Trophoblast cell (in vitro differentiated cells and primary cell): Measurements from ENCODE around the gene LONP1.

Experiments
- DNase-seq, 2 donors: peaks; one replicate each; pipeline ENCODE4 v3.0.0-alpha.2; 2016
- H2AFZ ChIP-seq: 2 replicates; pipeline ENCODE4 v1.6.1; 2013; ENCODE audit warnings: low read length, moderate library complexity, mild to moderate bottlenecking; ENCODE audit not compliant: insufficient read depth, poor library complexity
- H2AK5ac ChIP-seq: 2 replicates; pipeline ENCODE4 v1.6.1; 2013; ENCODE audit warnings: mild to moderate bottlenecking, low read length
- H2BK120ac ChIP-seq: 2 replicates; pipeline ENCODE4 v1.6.1; 2013; ENCODE audit warnings: low read length, mild to moderate bottlenecking, moderate library complexity; ENCODE audit not compliant: insufficient read depth, poor library complexity
- H2BK12ac ChIP-seq: 2 replicates; pipeline ENCODE4 v1.6.1; 2013; ENCODE audit warnings: mild to moderate bottlenecking, low read length, moderate library complexity
- H2BK5ac ChIP-seq: 2 replicates; pipeline ENCODE4 v1.6.1; 2013; ENCODE audit warnings: low read length, low read depth, moderate library complexity, mild to moderate bottlenecking; ENCODE audit not compliant: poor library complexity
- H3K14ac ChIP-seq: 2 replicates; pipeline ENCODE4 v1.6.1; 2013; ENCODE audit warnings: mild to moderate bottlenecking, low read length
- H3K18ac ChIP-seq: 2 replicates; pipeline ENCODE4 v1.6.1; 2013; ENCODE audit warnings: mild to moderate bottlenecking, low read length
- H3K23ac ChIP-seq: 2 replicates; pipeline ENCODE4 v1.6.1; 2013; ENCODE audit warnings: low read length
- H3K27ac ChIP-seq: 2 replicates; pipeline ENCODE4 v1.5.1; 2013; ENCODE audit warnings: low read depth, mild to moderate bottlenecking, inconsistent platforms, low read length, moderate library complexity
- H3K27me3 ChIP-seq: 2 replicates; pipeline ENCODE4 v1.6.1; 2013; ENCODE audit warnings: inconsistent platforms, mild to moderate bottlenecking, low read length, moderate library complexity; ENCODE audit not compliant: insufficient read depth
- H3K36me3 ChIP-seq, 2 experiments: 1 replicate in 1 of 2; 2 replicates in 1 of 2; pipeline ENCODE4 v1.6.1; 2013; ENCODE audit warnings: low read length in 2 of 2, mild to moderate bottlenecking in 2 of 2, moderate library complexity in 1 of 2; ENCODE audit not compliant: insufficient read depth in 2 of 2, control insufficient read depth in 1 of 2
- H3K4ac ChIP-seq: 2 replicates; pipeline ENCODE4 v1.6.1; 2013; ENCODE audit warnings: low read depth, mild to moderate bottlenecking, low read length, moderate library complexity
- H3K4me1 ChIP-seq, 2 experiments: 1 replicate in 1 of 2; 2 replicates in 1 of 2; pipeline ENCODE4 v1.6.1; 2013; ENCODE audit warnings: low read length in 2 of 2, mild to moderate bottlenecking in 2 of 2, moderate library complexity in 1 of 2; ENCODE audit not compliant: insufficient read depth in 2 of 2, control insufficient read depth in 1 of 2
- H3K4me2 ChIP-seq: 2 replicates; pipeline ENCODE4 v1.6.1; 2013; ENCODE audit warnings: inconsistent platforms, mild to moderate bottlenecking, low read length, moderate library complexity
- H3K4me3 ChIP-seq: 2 replicates; pipeline ENCODE4 v1.5.1; 2013; ENCODE audit warnings: mild to moderate bottlenecking, low read depth, low read length, inconsistent platforms
- H3K79me1 ChIP-seq: one replicate; pipeline ENCODE4 v1.6.1; 2013; ENCODE audit warnings: low read length
- H3K79me2 ChIP-seq: 2 replicates; pipeline ENCODE4 v1.6.1; 2013; ENCODE audit warnings: low read length, mild to moderate bottlenecking; ENCODE audit not compliant: control insufficient read depth, insufficient read depth, poor library complexity
- H3K9ac ChIP-seq: 2 replicates; pipeline ENCODE4 v1.6.1; 2013; ENCODE audit warnings: mild to moderate bottlenecking, low read length
- H3K9me3 ChIP-seq: 2 replicates; pipeline ENCODE4 v1.6.1; 2013; ENCODE audit warnings: low read depth, mild to moderate bottlenecking, control low read depth, inconsistent platforms, low read length; ENCODE audit not compliant: insufficient read depth
- H4K12ac ChIP-seq: 2 replicates; pipeline ENCODE4 v1.6.1; 2013; ENCODE audit warnings: low read depth, mild to moderate bottlenecking, low read length, moderate library complexity
- H4K8ac ChIP-seq: 2 replicates; pipeline ENCODE4 v1.6.1; 2013; ENCODE audit warnings: low read depth, mild to moderate bottlenecking, low read length, moderate library complexity
- H4K91ac ChIP-seq: one replicate; pipeline ENCODE4 v1.6.1; 2013; ENCODE audit warnings: low read depth, mild to moderate bottlenecking, low read length, moderate library complexity
- WGBS: extraction: QIAGEN DNeasy Blood & Tissue Kit; methylation state at CpG from one replicate; pipeline ENCODE4 v1.1.7; 2013; ENCODE audit warnings: missing lambda C conversion rate; ENCODE audit not compliant: insufficient read length, insufficient coverage; ENCODE audit errors: extremely low coverage; 5-methylcytosine and 5-hydroxymethylcytosine counted together

LONP1 gene

GRCh38 chr19:5697890-5698634 lies 21.9 kb downstream of the LONP1 start:
- no peak overlapping the region for H2BK5ac ChIP-seq
- H3K79me2 ChIP-seq: peaks cover 4% of the 10 kb centered on the region
- H3K4ac ChIP-seq: no peak overlapping the region
- H2AK5ac ChIP-seq: no peak overlapping the region
- no peak overlapping the region for H4K91ac ChIP-seq
- DNase-seq: no peak
- H3K27ac ChIP-seq: no peak overlapping the region
- no peaks in the 10 kb centered on the region for H3K27me3 ChIP-seq
- no peak overlapping the region for H3K4me3 ChIP-seq
- H3K23ac ChIP-seq: no peak overlapping the region
- H3K4me1 ChIP-seq: no peaks in the 10 kb centered on the region
- H3K9me3 ChIP-seq: peaks cover 7% of the 10 kb centered on the region
- H2BK12ac ChIP-seq: no peak overlapping the region
- H2AFZ ChIP-seq: no peak overlapping the region
- no peak overlapping the region for H4K8ac ChIP-seq
- H3K9ac ChIP-seq: no peak overlapping the region
- WGBS: no CpG with 5 or more reads among the region's 30 CpGs
- no peak overlapping the region for H3K4me2 ChIP-seq
- no peak overlapping the region for H2BK120ac ChIP-seq
- H3K18ac ChIP-seq: no peak overlapping the region
- peaks cover 69 to 77% of the 10 kb centered on the region in 2 experiments for H3K36me3 ChIP-seq
- H3K14ac ChIP-seq: no peak overlapping the region
- H3K79me1 ChIP-seq: no peaks in the 10 kb centered on the region
- H4K12ac ChIP-seq: no peak overlapping the region

GRCh38 chr19:5697022-5697889 lies 22.7 kb downstream of the LONP1 start:
- H3K14ac ChIP-seq: no peak overlapping the region
- H2BK12ac ChIP-seq: no peak overlapping the region
- H3K4me2 ChIP-seq: no peak overlapping the region
- no peak overlapping the region for H3K27ac ChIP-seq
- no peak overlapping the region for H3K4ac ChIP-seq
- peaks cover 11% of the 10 kb centered on the region for H3K79me2 ChIP-seq
- H3K23ac ChIP-seq: no peak overlapping the region
- no peak overlapping the region for H2AFZ ChIP-seq
- H3K9ac ChIP-seq: no peak overlapping the region
- no CpG with 5 or more reads among the region's 25 CpGs for WGBS
- H3K18ac ChIP-seq: no peak overlapping the region
- H3K36me3 ChIP-seq: peaks cover 76 to 84% of the 10 kb centered on the region in 2 experiments
- H3K79me1 ChIP-seq: no peaks in the 10 kb centered on the region
- no peak overlapping the region for H4K91ac ChIP-seq
- H2AK5ac ChIP-seq: no peak overlapping the region
- no peak overlapping the region for H3K4me3 ChIP-seq
- H4K8ac ChIP-seq: no peak overlapping the region
- no peak overlapping the region for H2BK5ac ChIP-seq
- no peaks in the 10 kb centered on the region for H3K4me1 ChIP-seq
- H2BK120ac ChIP-seq: no peak overlapping the region
- no peak overlapping the region for H4K12ac ChIP-seq
- DNase-seq: no peak
- H3K9me3 ChIP-seq: peaks cover 7% of the 10 kb centered on the region
- H3K27me3 ChIP-seq: no peaks in the 10 kb centered on the region

- Histone ChIP-seq H3K4ac (no peak overlapping the region), H2AFZ (no peak overlapping the region), H4K8ac (no peak overlapping the region), H3K4me2 (no peak overlapping the region), H3K27ac (no peak overlapping the region), H4K12ac (no peak overlapping the region), H3K4me3 (no peak overlapping the region), H3K14ac (no peak overlapping the region), H2BK12ac (no peak overlapping the region), H3K23ac (no peak overlapping the region), H3K9me3 (peaks cover 7% of the 10 kb centered on the region), H3K27me3 (no peaks in the 10 kb centered on the region), H3K79me1 (no peaks in the 10 kb centered on the region), H2BK120ac (no peak overlapping the region), H3K18ac (no peak overlapping the region), H3K36me3 (peaks cover 85 to 89% of the 10 kb centered on the region in 2 experiments), H3K79me2 (peaks cover 18% of the 10 kb centered on the region), H3K4me1 (peaks cover 4 to 7% of the 10 kb centered on the region in 2 experiments), H3K9ac (no peak overlapping the region), H2AK5ac (no peak overlapping the region), H2BK5ac (no peak overlapping the region), H4K91ac (no peak overlapping the region)
- DNase-seq: no peak
- WGBS: no CpG with 5 or more reads among the region's 42 CpGs
Observed at GRCh38 chr19:5696196-5697021, 23.5 kb downstream of the LONP1 start.

GRCh38 chr19:5695649-5696195 lies 24.2 kb downstream of the LONP1 start:
- no CpG with 5 or more reads among the region's 28 CpGs for WGBS
- Histone ChIP-seq H2BK5ac (no peak overlapping the region), H3K27ac (no peak overlapping the region), H3K14ac (no peak overlapping the region), H3K27me3 (no peaks in the 10 kb centered on the region), H2AK5ac (no peak overlapping the region), H3K36me3 (peaks cover 82 to 85% of the 10 kb centered on the region in 2 experiments), H2BK120ac (no peak overlapping the region), H3K79me2 (peaks cover 25% of the 10 kb centered on the region), H3K4ac (no peak overlapping the region), H3K9me3 (peaks cover 2% of the 10 kb centered on the region), H3K18ac (no peak overlapping the region), H4K91ac (no peak overlapping the region), H2BK12ac (no peak overlapping the region), H3K79me1 (peaks cover under 1% of the 10 kb centered on the region), H3K23ac (no peak overlapping the region), H4K12ac (no peak overlapping the region), H2AFZ (no peak overlapping the region), H4K8ac (no peak overlapping the region), H3K4me3 (no peak overlapping the region), H3K4me1 (peaks cover 4 to 8% of the 10 kb centered on the region in 2 experiments), H3K4me2 (no peak overlapping the region), H3K9ac (no peak overlapping the region)
- no peak for DNase-seq
